ENCODE results near the gene NBPF11. TPM values are rescaled to one million over a fixed set of nuclear protein-coding genes. Genes with fewer than 3 reads are reported as not detected.
A peak's percentile ranks its signal among the peaks of the same experiment; 100 is the strongest.
"Not testable (repeated sequence)": the region's sequence is repeated elsewhere in the genome, so short reads cannot be mapped to it uniquely, and the experiment has no call there.

The NBPF11 gene, protein sequence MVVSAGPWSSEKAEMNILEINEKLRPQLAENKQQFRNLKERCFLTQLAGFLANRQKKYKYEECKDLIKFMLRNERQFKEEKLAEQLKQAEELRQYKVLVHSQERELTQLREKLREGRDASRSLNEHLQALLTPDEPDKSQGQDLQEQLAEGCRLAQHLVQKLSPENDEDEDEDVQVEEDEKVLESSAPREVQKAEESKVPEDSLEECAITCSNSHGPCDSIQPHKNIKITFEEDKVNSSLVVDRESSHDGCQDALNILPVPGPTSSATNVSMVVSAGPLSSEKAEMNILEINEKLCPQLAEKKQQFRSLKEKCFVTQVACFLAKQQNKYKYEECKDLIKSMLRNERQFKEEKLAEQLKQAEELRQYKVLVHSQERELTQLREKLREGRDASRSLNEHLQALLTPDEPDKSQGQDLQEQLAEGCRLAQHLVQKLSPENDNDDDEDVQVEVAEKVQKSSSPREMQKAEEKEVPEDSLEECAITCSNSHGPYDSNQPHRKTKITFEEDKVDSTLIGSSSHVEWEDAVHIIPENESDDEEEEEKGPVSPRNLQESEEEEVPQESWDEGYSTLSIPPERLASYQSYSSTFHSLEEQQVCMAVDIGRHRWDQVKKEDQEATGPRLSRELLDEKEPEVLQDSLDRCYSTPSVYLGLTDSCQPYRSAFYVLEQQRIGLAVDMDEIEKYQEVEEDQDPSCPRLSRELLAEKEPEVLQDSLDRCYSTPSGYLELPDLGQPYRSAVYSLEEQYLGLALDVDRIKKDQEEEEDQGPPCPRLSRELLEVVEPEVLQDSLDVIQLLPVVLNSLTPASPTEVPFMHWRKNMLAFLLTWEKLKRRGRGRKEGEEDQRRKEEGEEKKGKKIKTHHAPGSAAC
- 10 to 100 TPM in 1 of 2 experiments, 1 to 10 TPM in 1; 9.9 to 10.8 TPM for total RNA-seq

DNA sequence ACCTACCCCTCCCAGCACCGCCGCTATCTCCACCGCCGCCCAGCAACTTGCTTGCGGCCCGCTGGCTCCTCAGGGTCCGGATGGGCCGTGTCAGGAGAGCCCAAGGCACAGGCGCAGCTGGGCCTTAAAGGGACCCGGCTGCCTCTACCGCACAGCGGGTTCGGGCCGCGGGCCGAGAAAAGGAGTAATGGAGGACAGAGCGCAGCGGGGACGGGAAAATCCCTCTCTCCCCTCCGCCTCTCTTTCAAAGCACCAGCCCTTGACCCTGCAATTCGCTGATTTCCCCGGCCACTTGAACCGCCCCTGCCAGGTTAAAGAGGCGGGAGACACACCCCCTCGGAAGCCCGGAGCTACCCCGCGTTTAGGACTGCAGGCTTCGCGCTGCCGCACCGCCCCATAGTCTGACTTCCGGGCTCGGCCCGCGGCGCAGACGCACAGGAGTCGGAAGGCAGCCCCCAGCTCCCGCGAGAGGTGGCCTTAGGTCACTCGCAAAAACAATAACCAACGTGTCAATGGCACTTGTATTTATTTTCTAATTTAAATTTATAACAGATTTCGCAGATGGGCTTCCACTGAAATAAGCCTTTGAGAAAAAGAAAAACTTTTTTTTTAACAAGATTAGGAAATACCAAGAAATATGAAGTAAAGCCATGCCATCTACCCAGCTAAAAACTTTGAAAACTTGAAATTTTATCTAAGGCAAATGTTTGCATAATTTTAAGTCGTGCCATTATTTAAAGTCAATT lies at the start of gene NBPF11:
TSS of gene NBPF11 (minus strand) at position 371 of the 746 bp plus-strand sequence. CDS start 25,278 bp downstream, outside the sequence.
- CTCF ChIA-PET; POLR2A ChIA-PET; H3K9me3 Mint-ChIP-seq; H3K36me3 Mint-ChIP-seq (ENCODE audit: low read depth); H3K27me3 Mint-ChIP-seq: not testable (repeated sequence)
- DNase-seq = peak; percentile 87
- peak within 1 kb of the TSS; percentile 92 for H3K27ac Mint-ChIP-seq
- H3K4me3 Mint-ChIP-seq = peak within 1 kb of the TSS; percentile 93
- H3K4me1 Mint-ChIP-seq = peaks cover 18% of the 10 kb centered on the region

DNA sequence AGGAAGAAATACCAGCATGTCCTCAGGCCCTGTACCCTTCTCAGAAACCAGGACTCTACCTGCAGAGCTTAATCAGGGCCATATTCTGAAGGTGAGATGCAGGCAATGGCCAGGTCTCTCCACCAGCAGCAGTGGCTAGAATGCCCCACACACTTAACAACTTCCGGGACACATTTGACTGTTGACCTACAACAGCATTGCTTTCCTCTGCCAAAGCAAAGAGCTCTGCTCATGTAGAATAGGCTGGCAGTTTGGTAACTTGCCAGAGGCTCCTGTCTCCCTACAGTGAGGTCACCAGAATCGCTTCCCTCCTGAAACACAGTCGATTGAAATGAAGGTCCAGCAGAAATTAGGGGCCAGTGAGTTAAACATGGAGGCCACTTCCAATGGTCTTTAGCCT lies 45.3 kb upstream of the NBPF11 start:
- POLR2A ChIA-PET, H3K4me3 Mint-ChIP-seq, H3K27ac Mint-ChIP-seq: not testable (repeated sequence)

DNA sequence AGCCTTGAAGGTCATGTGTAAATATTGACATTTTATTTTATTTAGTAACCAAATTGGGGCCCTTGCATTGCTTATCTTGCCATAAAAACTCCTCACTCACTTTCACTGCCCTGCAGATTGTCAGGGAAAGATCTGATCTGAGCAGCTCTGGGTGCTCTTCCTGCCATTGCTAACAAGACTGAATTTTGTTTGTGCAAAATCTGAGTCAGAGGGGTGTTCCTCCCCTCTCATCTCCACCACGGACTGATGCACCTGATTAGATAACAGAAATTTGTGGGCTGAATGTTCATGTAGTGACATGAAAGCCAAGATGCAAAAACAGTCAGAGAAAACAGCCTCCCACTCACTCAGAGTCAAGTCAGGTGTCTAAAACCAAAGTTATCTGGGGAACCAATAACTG lies 44.9 kb upstream of the NBPF11 start:
- POLR2A ChIA-PET; H3K27me3 Mint-ChIP-seq; H3K4me1 Mint-ChIP-seq; H3K36me3 Mint-ChIP-seq (ENCODE audit: low read depth); H3K9me3 Mint-ChIP-seq; H3K27ac Mint-ChIP-seq; H3K4me3 Mint-ChIP-seq; DNase-seq; CTCF ChIA-PET: not testable (repeated sequence)

More for the DNA sequence above, 45.3 kb upstream of the NBPF11 start:
- H3K36me3 Mint-ChIP-seq (ENCODE audit: low read depth); CTCF ChIA-PET; H3K4me1 Mint-ChIP-seq; DNase-seq; H3K27me3 Mint-ChIP-seq; H3K9me3 Mint-ChIP-seq: not testable (repeated sequence)

DNA sequence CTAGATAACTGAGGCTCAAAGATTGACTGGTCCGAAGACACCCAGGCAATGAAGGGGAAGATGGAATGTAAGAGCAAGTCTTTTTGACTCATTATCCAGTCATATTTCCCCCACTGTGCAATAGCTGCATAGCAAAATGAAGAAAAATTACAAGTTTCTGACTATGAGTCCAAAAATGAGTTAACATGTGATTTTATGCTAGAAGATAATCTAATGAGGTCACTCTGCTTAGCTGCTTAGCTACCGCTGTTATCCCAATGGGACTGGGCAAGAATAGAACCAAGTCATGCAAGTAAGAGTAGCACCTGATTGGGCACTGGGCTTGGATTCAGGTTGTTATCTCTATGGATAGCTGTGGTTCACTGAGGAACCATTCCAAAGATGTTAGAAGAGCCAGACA lies 43.0 kb upstream of the NBPF11 start:
- CTCF ChIA-PET; DNase-seq; H3K36me3 Mint-ChIP-seq (ENCODE audit: low read depth); POLR2A ChIA-PET; H3K27me3 Mint-ChIP-seq; H3K27ac Mint-ChIP-seq; H3K9me3 Mint-ChIP-seq; H3K4me3 Mint-ChIP-seq; H3K4me1 Mint-ChIP-seq: not testable (repeated sequence)

DNA sequence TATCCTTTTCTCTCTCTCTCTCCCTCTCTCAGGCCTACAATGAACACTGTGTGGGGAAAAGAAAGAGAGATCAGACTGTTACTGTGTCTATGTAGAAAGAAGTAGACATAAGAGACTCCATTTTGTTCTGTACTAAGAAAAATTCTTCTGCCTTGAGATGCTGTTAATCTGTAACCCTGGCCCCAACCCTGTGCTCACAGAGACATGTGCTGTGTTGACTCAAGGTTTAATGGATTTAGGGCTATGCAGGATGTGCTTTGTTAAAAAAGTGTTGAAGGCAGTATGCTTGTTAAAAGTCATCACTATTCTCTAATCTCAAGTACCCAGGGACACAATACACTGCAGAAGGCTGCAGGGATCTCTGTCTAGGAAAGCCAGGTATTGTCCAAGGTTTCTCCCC lies 36.7 kb upstream of the NBPF11 start:
- H3K27ac Mint-ChIP-seq; H3K9me3 Mint-ChIP-seq; POLR2A ChIA-PET; H3K36me3 Mint-ChIP-seq (ENCODE audit: low read depth); H3K4me1 Mint-ChIP-seq; H3K4me3 Mint-ChIP-seq; CTCF ChIA-PET; H3K27me3 Mint-ChIP-seq; DNase-seq: not testable (repeated sequence)

DNA sequence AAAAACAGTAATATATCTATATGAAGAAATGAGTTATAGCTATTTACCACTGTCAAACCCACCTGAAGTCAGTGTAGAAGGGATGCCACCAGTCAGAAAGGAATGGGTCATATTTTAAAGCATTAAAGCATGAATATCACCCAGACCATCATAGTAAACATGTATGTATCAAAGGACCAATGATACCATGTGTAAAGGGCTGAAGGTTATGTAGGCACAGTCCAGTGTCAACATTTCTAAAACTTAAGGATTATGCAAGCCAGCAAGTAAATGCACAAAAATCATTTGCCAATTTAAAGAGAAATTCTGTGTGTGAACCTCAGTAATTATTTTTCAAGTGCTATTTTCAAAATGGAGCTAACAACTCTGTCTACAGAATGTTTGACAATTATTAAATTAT lies 26.6 kb upstream of the NBPF11 start:
- H3K4me3 Mint-ChIP-seq; DNase-seq; POLR2A ChIA-PET; H3K27me3 Mint-ChIP-seq; H3K4me1 Mint-ChIP-seq; H3K27ac Mint-ChIP-seq; CTCF ChIA-PET; H3K9me3 Mint-ChIP-seq; H3K36me3 Mint-ChIP-seq (ENCODE audit: low read depth): not testable (repeated sequence)

DNA sequence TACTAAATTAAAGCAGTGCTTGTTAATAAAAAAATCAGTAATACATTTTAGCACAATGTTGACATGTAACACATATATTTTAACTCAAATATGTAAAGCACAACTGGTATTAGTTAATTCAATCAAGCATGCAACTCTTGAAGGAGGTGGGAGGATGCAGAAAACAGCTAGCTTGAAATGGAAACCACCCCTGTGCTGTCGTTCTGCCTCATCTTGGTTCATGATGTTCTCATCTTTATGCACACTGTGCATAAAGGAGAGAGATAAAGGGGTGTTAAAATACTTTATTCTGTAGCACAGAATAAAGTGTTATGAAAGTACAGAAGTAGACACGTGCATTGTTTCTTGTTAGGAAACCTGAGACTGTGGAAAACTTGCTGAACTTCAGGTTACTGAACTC lies 23.3 kb upstream of the NBPF11 start:
- H3K27ac Mint-ChIP-seq; H3K36me3 Mint-ChIP-seq (ENCODE audit: low read depth); H3K4me3 Mint-ChIP-seq; CTCF ChIA-PET; DNase-seq; POLR2A ChIA-PET; H3K4me1 Mint-ChIP-seq; H3K27me3 Mint-ChIP-seq; H3K9me3 Mint-ChIP-seq: not testable (repeated sequence)

DNA sequence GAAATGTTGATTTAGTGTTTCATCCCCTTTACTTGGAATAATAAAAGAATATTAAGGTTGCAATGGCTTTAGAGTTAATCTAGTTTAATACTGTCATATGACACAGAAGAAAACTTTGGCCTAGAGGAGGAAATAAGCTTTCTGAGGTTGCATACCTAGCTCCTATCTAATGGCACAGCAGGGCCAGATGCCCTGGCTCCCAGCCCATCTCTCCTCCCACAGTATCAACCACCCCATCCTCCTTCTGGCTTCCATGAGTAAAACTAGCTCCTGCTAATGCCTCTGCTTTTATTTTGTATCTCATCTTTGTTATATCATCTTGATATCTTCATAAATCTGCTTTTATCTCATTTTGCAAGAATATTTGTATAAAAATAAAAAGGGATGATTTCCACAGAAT lies 19.9 kb upstream of the NBPF11 start:
- H3K36me3 Mint-ChIP-seq (ENCODE audit: low read depth); H3K4me3 Mint-ChIP-seq; POLR2A ChIA-PET; H3K9me3 Mint-ChIP-seq; H3K27me3 Mint-ChIP-seq; DNase-seq; H3K27ac Mint-ChIP-seq; CTCF ChIA-PET; H3K4me1 Mint-ChIP-seq: not testable (repeated sequence)

DNA sequence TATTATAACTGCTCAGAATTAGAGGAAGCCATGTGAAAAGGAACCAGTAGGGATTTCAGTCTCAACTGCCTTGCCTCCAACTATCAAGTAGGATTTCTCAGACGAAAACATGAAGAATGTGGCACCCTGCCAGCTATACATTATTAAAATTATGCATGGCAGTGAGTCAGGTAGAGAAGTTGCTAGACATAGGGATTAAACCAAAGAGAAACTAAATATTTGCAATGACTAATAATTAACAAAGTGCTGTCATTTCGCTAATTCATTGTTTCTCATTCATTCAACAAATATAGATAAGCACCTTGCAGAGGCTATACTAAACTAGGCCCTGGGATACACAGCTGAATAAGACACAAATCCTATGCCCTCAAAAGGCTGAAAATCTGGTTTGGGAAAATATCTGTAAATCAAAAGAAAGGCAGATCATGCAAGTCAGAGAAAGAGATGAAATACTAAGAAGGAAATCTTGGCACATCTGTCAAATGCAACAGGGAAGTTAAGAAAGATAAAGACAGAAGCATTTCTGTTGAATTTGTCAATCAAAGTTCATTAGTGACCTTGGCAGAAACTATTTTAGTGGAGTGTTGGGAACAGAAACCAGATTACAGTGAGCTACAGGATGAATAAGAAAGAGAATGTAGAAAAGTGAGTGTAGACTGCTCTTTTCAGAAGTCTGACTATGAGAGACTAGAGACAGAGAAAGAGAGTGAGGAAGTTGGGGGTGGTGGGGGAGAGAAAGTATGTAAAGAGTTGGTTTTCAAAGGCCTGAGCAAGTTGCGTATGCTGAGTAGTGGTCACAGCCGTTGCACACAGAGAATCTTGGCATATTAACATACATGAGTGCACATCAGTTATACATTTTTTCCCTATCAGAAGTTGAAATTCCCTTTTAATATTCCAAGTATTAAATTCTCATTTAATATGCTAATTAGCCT lies 14.7 kb upstream of the NBPF11 start:
- H3K36me3 Mint-ChIP-seq (ENCODE audit: low read depth) = no peaks in the 10 kb centered on the region
- H3K4me1 Mint-ChIP-seq = no peaks in the 10 kb centered on the region
- no peak overlapping the region for H3K27ac Mint-ChIP-seq
- H3K27me3 Mint-ChIP-seq = peaks cover 23% of the 10 kb centered on the region
- no peak overlapping the region for H3K4me3 Mint-ChIP-seq
- no peak for DNase-seq
- ChIA-PET POLR2A (no interaction called here), CTCF (no interaction called here)
- H3K9me3 Mint-ChIP-seq = no peaks in the 10 kb centered on the region

DNA sequence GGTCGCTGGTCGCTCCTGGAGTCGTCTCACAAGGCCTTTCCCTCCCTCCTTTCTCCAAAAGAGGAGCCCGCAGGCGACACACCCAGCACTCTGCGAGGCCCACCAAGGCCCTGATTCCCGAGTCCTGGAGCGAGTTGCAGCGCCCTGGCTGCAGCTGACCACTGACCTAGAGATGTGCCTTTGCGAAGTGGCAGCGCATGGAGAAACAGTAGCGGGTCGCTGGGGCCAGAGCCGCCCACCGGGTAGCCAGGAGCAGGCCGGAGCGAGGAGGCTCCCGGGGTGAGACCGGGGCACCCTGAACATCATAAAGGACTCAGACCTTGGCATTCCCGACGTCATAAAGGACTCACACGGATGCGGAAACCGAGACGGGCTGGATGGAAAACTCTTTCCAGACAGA lies 10.3 kb upstream of the NBPF11 start:
- no peak overlapping the region for H3K4me3 Mint-ChIP-seq
- H3K4me1 Mint-ChIP-seq = peaks cover 4% of the 10 kb centered on the region
- POLR2A ChIA-PET = no interaction called here
- CTCF ChIA-PET = no interaction called here
- no peaks in the 10 kb centered on the region for H3K36me3 Mint-ChIP-seq (ENCODE audit: low read depth)
- H3K27me3 Mint-ChIP-seq = peaks cover 33% of the 10 kb centered on the region
- no peak for DNase-seq
- H3K27ac Mint-ChIP-seq = no peak overlapping the region
- no peaks in the 10 kb centered on the region for H3K9me3 Mint-ChIP-seq

DNA sequence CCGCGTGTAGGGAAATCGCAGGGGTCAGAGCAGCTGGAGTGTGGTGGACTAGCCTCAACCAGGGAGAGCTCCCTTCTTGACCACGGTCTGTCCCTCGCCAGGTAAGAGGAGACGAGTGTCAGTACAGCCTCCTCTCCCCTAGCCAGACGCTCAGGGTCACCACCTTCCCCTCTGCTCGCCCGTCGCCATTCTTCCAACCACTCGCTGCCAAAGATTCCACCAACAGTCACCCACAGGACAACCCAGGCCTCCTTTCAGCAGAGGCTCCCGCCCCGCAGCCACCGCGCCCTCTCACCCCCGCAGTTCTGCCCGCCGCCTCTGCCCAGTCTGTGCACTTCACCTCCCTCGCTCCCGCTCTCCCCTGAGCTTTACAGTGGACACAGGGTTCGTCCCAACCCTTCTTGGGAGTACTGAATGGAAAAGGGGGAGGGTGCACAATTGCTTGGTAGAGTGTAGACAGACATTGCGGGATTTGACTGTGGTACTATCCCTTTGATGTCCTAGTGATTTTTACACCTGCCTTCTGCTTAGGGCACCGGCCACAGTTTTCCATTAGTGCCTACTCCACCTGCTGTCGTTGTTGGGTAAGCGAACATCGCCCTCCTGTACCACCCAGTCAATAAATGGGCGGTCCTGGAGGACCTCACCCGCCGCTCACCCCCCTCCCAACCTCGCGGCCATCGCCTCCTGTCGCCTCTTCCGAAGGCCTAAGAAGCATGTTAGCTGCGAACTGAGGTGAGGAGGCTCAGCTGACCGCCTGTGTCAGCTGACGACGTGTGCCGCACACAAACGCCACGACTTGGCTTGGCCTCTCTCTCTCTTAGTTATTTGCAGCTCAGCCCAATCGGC lies 9.2 kb upstream of the NBPF11 start:
- no peak overlapping the region for H3K4me3 Mint-ChIP-seq
- H3K27ac Mint-ChIP-seq = no peak overlapping the region
- peaks cover 26% of the 10 kb centered on the region for H3K27me3 Mint-ChIP-seq
- no peaks in the 10 kb centered on the region for H3K36me3 Mint-ChIP-seq (ENCODE audit: low read depth)
- no peak for DNase-seq
- peaks cover 6% of the 10 kb centered on the region for H3K4me1 Mint-ChIP-seq
- ChIA-PET CTCF (no interaction called here), POLR2A (no interaction called here)
- H3K9me3 Mint-ChIP-seq = no peaks in the 10 kb centered on the region
